Measurements from ENCODE around the gene SERPINA5.

DNA sequence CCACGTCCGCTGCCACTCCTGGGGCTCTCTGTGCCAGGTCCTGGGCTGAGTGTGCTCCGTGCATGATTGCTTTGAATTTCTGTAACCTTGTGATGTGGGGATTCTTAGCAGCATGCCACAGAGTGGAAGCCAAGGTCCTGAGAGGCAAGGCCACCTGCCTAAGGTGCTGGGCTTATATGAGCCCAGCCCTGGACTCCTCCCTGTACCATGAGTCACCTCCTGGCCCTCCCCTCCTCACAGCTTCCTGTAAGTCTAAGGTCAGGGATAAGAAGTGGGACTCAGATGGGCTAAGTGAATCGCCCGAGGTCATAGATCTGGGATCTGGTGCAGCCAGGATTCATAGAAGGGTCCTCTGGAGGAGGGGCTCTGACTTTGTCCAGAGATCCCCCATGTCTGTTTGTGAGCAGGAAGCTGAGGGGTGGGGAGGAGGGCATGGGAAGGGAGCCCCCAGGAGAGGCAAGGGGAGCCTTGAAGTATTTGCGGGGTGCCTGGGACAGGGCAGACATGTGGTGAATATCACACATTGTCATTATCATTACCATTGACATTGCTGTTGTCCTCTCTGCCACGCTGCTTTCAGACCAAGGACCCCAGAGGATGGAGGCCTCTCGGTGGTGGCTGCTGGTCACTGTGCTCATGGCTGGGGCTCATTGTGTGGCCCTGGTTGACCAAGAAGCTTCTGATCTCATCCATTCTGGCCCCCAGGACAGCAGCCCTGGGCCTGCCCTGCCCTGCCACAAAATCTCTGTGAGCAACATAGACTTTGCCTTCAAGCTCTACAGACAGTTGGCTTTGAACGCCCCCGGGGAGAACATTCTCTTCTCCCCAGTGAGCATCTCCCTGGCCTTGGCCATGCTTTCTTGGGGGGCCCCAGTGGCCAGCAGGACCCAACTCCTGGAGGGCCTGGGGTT lies 59.8 kb downstream of the SERPINA5 start:
- TF ChIP-seq, protein P1, sequence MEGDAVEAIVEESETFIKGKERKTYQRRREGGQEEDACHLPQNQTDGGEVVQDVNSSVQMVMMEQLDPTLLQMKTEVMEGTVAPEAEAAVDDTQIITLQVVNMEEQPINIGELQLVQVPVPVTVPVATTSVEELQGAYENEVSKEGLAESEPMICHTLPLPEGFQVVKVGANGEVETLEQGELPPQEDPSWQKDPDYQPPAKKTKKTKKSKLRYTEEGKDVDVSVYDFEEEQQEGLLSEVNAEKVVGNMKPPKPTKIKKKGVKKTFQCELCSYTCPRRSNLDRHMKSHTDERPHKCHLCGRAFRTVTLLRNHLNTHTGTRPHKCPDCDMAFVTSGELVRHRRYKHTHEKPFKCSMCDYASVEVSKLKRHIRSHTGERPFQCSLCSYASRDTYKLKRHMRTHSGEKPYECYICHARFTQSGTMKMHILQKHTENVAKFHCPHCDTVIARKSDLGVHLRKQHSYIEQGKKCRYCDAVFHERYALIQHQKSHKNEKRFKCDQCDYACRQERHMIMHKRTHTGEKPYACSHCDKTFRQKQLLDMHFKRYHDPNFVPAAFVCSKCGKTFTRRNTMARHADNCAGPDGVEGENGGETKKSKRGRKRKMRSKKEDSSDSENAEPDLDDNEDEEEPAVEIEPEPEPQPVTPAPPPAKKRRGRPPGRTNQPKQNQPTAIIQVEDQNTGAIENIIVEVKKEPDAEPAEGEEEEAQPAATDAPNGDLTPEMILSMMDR (IDR thresholded peaks at IDR 0.05; ENCODE audit: low read length) = no peak
- TF ChIP-seq EZH2 (optimal IDR thresholded peaks at IDR 0.05; ENCODE audit: low read depth, low read length) = no peak
- TF ChIP-seq EZH2phosphoT487 (IDR thresholded peaks at IDR 0.05; ENCODE audit: low read length) = no peak
